Erythroblast (primary cell): ENCODE data around the gene AHRR.

Source experiments
- GATA1 ChIP-seq: IDR thresholded peaks from 2 replicates; pipeline ENCODE4 v1.6.1; 2011; ENCODE audit warnings: low read depth, mild to moderate bottlenecking, control low read depth, low read length, moderate library complexity
- POLR2A ChIP-seq: IDR thresholded peaks from 2 replicates; pipeline ENCODE4 v1.6.1; 2011; ENCODE audit warnings: mild to moderate bottlenecking, low read length

DNA sequence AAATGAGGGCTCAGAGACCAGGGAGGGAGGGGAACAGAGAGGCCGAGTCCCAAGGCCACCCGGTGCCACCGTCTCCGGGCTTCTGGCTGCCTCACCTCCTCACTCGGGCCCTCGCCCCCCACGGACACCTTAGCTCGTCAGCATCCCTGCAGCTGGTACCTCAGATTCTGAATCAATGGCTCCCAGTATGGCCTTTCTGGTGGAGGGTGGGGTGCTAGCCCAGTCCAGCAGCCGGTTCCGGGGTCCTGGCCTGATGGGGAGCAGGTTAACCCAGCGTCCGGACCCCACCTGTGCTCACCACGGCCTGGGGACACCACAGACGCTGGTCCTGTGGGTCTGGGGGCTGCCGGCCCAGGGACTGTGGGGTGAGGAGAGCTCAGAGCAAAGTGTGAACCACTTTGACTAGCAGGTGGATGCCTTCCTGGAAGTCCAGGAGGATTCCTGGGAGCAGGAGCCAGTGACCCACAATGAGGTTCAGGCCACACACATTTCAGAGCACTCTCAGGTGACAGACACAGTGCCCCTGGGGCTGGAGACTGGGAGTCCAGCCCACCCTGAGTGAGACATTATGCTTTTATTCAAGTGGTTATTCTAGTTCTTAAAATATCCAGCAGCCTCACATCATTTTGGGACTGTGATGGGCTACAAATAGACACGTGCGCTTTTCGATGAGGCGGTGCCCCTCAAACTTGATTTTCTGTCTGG is 53.3 kb downstream of the AHRR start:
- TF ChIP-seq POLR2A, result no peak
- no peak for TF ChIP-seq GATA1
